C1 segment of cervical spinal cord (tissue), 14 donors: Measurements from ENCODE around the gene IL16.
"Not testable (repeated sequence)": the region's sequence is repeated elsewhere in the genome, so short reads cannot be mapped to it uniquely, and the experiment has no call there.

Source experiments
- DNase-seq, 14 donors: peaks; one replicate each; lab custom pipeline; 2025; lab: John Stamatoyannopoulos, UW

The IL16 gene

DNA sequence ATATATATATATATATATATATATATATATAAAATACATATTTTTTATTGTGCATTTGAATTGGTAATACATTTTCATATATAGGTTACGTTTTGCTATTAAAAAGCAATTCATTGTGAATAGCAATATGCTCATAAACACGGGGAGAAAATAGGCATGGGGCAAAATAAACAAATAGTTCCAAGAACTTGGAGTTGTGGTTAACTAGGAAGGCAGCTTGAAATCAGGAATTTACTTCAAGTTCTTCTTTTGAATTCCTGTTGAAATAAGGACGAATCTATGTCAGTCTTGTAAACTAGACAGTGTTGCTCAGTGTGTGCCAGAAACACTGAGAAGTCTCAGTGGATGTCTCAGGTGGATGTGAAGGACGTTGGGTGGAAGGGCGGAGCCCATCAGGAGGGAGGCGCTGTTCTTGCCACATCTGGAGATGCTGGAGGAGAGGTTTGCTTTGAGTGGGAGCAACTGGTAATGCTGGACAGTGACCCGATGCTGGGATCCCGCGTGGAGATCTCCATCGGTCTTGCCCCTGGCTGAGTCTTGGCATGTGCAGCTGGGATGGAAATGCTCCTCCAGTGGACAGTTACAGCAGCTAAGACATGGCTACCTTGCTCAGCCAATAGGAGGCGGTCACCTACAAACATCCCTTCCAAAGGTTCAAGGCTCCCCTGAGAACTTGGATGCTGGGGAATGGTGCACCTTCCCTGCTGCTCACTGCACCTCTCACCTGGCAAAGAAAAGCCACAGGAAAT is 2.5 kb downstream of the IL16 start:
- DNase-seq = peak in 1 of 14 donors; percentile 58

DNA sequence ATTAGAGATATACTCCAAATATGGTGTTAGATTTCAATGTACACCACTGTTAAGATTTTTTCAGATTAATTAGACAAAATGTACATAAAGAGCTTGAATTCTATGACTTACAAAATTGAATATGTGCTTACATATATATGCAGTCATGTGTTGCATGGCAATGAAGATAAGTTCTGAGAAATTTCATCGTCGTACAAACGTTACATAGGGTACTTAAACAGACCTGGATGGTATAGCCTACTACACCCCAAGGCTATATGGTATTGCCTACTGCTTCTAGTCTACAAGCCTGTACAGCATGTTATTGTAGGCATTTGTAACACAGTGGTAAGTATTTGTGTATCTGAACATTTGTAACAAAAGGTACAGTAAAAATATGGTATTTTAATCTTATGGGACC is 9.3 kb downstream of the IL16 start:
- DNase-seq = no peak

GRCh38 chr15:81207987-81208386 is 11.3 kb downstream of the IL16 start:
- not testable (repeated sequence) for DNase-seq

DNA sequence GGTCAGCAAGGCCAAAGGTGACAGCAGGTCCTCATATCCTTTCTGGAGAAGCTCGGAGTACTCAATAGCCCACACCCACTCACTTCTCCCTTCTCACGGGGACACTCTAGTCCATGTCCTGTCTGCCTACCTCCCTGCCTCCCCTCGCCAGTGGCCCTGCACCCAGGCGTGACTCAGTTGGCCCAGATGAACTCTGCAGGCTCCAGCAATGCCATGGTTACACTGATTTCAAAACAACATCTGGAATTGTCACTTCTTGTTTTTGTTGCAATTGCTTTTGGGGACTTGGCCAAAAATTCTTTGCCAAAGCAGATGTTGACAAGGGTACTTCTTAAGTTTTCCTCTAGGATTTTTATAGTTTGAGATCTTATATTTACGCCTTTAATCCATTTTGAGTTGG is 13.0 kb downstream of the IL16 start:
- no peak for DNase-seq

DNA sequence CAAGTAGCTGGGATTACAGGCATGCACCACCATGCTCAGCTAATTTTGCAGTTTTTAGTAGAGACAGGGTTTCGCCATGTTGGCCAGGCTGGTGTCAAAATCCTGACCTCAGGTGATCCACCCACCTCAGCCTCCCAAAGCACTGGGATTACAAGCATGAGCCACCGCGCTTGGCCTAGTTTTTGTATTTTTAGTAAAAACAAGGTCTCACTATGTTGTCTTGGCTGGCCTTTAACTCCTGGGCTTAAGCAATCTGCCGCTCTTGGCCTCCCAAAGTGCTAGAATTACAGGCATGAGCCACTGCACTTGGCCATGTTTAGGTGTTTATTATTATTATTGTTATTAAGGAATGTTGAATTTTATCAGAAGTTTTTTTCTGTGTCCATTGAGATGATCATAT is 14.7 kb downstream of the IL16 start:
- peak in 1 of 14 donors; percentile 91 for DNase-seq

GRCh38 chr15:81213982-81214381 is 17.3 kb downstream of the IL16 start:
- no peak for DNase-seq

GRCh38 chr15:81215531-81215930 is 18.9 kb downstream of the IL16 start:
- DNase-seq = no peak

GRCh38 chr15:81215983-81216382 is 19.3 kb downstream of the IL16 start:
- DNase-seq = no peak

DNA sequence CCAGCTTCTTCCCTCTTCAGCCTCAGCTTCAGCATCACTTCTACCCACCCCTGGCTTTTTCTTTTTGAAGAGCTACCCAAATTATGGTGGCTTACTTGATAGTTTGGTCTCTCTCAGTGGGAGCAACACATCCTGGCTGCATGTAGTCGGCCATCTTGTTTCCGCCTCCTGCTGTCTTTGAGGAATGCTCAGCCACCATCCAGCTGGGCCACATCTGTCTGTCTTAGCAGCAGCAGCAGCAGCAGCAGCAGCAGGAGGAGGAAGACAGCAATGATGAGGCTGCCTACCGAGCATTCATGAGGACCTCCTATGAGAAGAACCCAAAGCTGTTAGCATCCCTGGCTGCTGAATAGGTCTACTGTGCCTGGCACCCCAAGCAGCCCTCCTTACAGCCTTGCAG is 19.7 kb downstream of the IL16 start:
- DNase-seq = no peak

- DNase-seq = peak in 1 of 14 donors; percentile 29
These were observed 24.8 kb downstream of the IL16 start for GRCh38 chr15:81221449-81221848.

- no peak for DNase-seq
These were observed 25.3 kb downstream of the IL16 start for GRCh38 chr15:81222007-81222406.

GRCh38 chr15:81223346-81223971 is 26.8 kb downstream of the IL16 start:
- DNase-seq = peak in 1 of 14 donors; percentile 63

DNA sequence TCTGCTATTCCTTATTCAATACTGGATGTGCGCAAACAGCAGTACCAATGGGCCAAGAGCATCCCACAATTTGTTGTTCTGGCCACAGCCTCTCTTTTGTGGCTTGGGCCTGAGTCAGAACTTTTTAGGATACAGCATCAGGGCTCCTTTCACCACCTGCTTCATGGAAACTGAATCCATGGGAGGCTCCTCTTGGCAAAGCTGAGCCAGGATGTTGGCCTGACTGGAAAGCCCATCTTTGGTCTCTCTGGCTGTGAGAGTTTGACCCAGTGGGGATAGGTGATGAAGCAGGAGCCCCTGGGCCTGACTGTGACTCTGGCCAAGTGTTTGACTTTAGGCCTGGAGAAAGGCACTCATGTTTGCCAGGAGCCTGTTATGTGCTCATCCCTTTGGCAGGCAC is 27.6 kb downstream of the IL16 start:
- peak in 1 of 14 donors; percentile 77 for DNase-seq

GRCh38 chr15:81225161-81225671 is 28.5 kb downstream of the IL16 start:
- DNase-seq = peak in 7 of 14 donors; percentile 1 to 74 (median 25)

- no peak for DNase-seq
These were observed 31.0 kb downstream of the IL16 start for GRCh38 chr15:81227716-81228115.

- no peak for DNase-seq
These were observed 32.9 kb downstream of the IL16 start for GRCh38 chr15:81229586-81229985.

- DNase-seq = no peak
These were observed 38.8 kb downstream of the IL16 start for GRCh38 chr15:81235276-81236123.

DNA sequence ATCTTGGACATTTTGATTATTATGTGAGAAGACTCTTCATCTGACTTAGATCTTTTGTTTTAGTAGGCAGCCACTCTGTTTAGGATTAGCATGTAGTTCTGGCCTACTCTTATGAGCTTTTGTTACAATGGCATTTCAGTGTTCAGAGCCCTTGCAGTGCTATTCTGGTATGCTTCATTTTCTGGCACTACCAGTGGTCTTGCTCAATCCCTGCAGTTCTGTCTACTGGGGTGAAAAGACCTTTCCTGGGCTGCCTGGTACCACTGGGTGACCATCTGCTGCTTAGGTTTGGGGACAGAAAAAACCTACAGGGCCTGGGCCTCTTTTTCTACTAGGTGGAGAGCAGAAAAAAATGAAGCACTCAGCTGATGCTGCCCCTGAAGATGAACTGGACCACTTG is 42.5 kb downstream of the IL16 start:
- peak in 1 of 14 donors; percentile 92 for DNase-seq

DNA sequence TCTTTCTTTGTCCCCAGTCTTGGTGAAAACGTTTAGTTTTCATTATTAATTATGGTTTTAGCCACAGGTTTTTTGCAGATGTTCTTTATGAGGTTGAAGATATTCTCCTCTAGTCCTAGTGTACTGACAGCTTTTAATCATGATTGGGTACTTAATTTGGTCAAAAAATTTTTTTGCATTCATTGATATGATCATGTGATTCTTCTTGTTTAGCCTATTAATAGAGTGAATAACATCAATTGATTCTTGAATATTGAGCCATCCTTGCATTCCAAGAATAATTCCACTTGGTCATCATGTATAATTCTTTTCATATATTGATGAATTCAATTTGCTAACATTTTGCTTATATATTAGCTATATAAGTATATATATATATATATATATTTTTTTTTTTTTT is 46.1 kb downstream of the IL16 start:
- no peak for DNase-seq

GRCh38 chr15:81244306-81244705 is 47.6 kb downstream of the IL16 start:
- no peak for DNase-seq

GRCh38 chr15:81253846-81254245 is 57.2 kb downstream of the IL16 start:
- no peak for DNase-seq

DNA sequence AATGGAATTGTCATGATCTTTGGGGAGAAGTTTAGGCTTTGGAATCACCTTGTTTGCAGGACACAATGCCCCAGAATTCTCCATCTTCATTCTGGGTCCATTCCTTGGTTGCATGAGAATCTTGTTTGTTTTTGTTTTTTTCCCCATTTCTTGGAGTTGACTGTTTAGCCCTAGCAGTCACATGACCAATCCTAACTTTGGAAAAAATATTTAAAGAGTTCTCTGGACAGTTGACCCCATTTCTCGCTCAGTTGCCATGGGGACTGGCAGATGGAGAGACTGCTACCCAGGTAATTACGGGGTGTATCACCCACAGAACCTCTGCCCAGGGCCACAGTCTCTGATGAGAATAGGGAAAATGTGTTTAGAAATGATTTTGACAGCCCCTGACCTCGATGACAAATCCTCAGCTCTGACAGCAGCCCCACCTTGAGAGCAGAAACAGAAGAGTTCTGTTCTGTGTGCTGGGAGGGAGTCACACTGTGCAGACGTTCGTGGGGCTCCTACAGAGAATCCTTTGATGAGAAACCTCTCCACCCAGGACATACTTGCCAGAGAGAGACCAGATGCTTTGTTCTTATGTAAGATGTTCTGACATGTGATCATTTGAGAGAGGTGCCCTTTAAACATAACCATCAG is 57.7 kb downstream of the IL16 start:
- DNase-seq = peak in 1 of 14 donors; percentile 32
